GM19043 (cell line): Measurements from ENCODE around the gene KBTBD3.
"Not testable (repeated sequence)": the region's sequence is repeated elsewhere in the genome, so short reads cannot be mapped to it uniquely, and the experiment has no call there.

Source experiments
- ATAC-seq: cut with Tn5 transposase; IDR thresholded peaks from one replicate; pipeline ENCODE4 v1.9.1; 2021; ENCODE audit warnings: low read depth; ENCODE audit not compliant: unreplicated experiment

KBTBD3 gene

GRCh38 chr11:106061954-106062949 lies 14.9 kb downstream of the KBTBD3 start:
- no peak for ATAC-seq

GRCh38 chr11:106061249-106061784 lies 15.8 kb downstream of the KBTBD3 start:
- ATAC-seq: no peak

GRCh38 chr11:106059617-106060016 lies 17.5 kb downstream of the KBTBD3 start:
- ATAC-seq: no peak

- not testable (repeated sequence) for ATAC-seq
Measured at GRCh38 chr11:106058377-106058776, 18.8 kb downstream of the KBTBD3 start.

GRCh38 chr11:106051103-106051502 lies 26.0 kb downstream of the KBTBD3 start:
- no peak for ATAC-seq

GRCh38 chr11:106049727-106050476 lies 27.2 kb downstream of the KBTBD3 start:
- ATAC-seq: no peak

GRCh38 chr11:106047631-106048030 lies 29.5 kb downstream of the KBTBD3 start:
- no peak for ATAC-seq

- no peak for ATAC-seq
Measured at GRCh38 chr11:106043540-106043939, 33.6 kb downstream of the KBTBD3 start.

- no peak for ATAC-seq
Measured at GRCh38 chr11:106032861-106033260, 44.3 kb downstream of the KBTBD3 start.

GRCh38 chr11:106031936-106032335 lies 45.2 kb downstream of the KBTBD3 start:
- ATAC-seq: no peak

GRCh38 chr11:106031202-106031810 lies 45.8 kb downstream of the KBTBD3 start:
- ATAC-seq: no peak

GRCh38 chr11:106030609-106031008 lies 46.5 kb downstream of the KBTBD3 start:
- ATAC-seq: no peak

- ATAC-seq: no peak
Measured at GRCh38 chr11:106022795-106023275, 54.3 kb downstream of the KBTBD3 start.

- ATAC-seq: peak; percentile 95
Measured at GRCh38 chr11:106021967-106022794, 55.0 kb downstream of the KBTBD3 start, which contains the start of gene MSANTD4. Gene MSANTD4, minus strand, starts transcription at chr11:106022240. Its CDS starts 11,323 bp downstream, at chr11:106010917.

- peak; percentile 11 for ATAC-seq
Measured at GRCh38 chr11:106021181-106021966, 55.8 kb downstream of the KBTBD3 start.

- no peak for ATAC-seq
Measured at GRCh38 chr11:106017093-106017492, 60.1 kb downstream of the KBTBD3 start.

GRCh38 chr11:106015066-106015465 lies 62.1 kb downstream of the KBTBD3 start:
- no peak for ATAC-seq

GRCh38 chr11:106014620-106015019 lies 62.5 kb downstream of the KBTBD3 start:
- ATAC-seq: no peak

GRCh38 chr11:106014035-106014434 lies 63.1 kb downstream of the KBTBD3 start:
- ATAC-seq: no peak
